Measurements from ENCODE around the gene BRI3. TPM values are rescaled to one million over a fixed set of nuclear protein-coding genes. Genes with fewer than 3 reads are reported as not detected.

BRI3 gene
- total RNA-seq, 1 experiment from 2014 or later = 344 TPM

GRCh38 chr7:98335411-98335977, 54.0 kb downstream of the BRI3 start:
- CTCF ChIA-PET = no interaction called here
- in situ Hi-C loops (cut with HindIII; ENCODE audit: low pct_unique_long_range_greater_than_20kb, low sequenced_read_pairs) = no loop called here

GRCh38 chr7:98338441-98338840, 57.0 kb downstream of the BRI3 start:
- no peaks in the 10 kb centered on the region for H3K27me3 ChIP-seq (ENCODE audit: control insufficient read depth, insufficient read depth, low read length)
- no peaks in the 10 kb centered on the region for H3K36me3 ChIP-seq (ENCODE audit: control insufficient read depth, insufficient read depth, low read length)
- ATAC-seq (no peak), DNase-seq (ENCODE audit: low read depth, low spot score) (no peak)
- no peak overlapping the region for H3K4me3 ChIP-seq (ENCODE audit: low read depth in 2 of 2, low read length in 2 of 2)
- TF ChIP-seq, protein P1, sequence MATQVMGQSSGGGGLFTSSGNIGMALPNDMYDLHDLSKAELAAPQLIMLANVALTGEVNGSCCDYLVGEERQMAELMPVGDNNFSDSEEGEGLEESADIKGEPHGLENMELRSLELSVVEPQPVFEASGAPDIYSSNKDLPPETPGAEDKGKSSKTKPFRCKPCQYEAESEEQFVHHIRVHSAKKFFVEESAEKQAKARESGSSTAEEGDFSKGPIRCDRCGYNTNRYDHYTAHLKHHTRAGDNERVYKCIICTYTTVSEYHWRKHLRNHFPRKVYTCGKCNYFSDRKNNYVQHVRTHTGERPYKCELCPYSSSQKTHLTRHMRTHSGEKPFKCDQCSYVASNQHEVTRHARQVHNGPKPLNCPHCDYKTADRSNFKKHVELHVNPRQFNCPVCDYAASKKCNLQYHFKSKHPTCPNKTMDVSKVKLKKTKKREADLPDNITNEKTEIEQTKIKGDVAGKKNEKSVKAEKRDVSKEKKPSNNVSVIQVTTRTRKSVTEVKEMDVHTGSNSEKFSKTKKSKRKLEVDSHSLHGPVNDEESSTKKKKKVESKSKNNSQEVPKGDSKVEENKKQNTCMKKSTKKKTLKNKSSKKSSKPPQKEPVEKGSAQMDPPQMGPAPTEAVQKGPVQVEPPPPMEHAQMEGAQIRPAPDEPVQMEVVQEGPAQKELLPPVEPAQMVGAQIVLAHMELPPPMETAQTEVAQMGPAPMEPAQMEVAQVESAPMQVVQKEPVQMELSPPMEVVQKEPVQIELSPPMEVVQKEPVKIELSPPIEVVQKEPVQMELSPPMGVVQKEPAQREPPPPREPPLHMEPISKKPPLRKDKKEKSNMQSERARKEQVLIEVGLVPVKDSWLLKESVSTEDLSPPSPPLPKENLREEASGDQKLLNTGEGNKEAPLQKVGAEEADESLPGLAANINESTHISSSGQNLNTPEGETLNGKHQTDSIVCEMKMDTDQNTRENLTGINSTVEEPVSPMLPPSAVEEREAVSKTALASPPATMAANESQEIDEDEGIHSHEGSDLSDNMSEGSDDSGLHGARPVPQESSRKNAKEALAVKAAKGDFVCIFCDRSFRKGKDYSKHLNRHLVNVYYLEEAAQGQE (IDR thresholded peaks at IDR 0.05; ENCODE audit: insufficient read depth in 1 of 2, low read depth in 2 of 2, low read length in 1 of 2) = no peak
- TF ChIP-seq, protein P2, sequence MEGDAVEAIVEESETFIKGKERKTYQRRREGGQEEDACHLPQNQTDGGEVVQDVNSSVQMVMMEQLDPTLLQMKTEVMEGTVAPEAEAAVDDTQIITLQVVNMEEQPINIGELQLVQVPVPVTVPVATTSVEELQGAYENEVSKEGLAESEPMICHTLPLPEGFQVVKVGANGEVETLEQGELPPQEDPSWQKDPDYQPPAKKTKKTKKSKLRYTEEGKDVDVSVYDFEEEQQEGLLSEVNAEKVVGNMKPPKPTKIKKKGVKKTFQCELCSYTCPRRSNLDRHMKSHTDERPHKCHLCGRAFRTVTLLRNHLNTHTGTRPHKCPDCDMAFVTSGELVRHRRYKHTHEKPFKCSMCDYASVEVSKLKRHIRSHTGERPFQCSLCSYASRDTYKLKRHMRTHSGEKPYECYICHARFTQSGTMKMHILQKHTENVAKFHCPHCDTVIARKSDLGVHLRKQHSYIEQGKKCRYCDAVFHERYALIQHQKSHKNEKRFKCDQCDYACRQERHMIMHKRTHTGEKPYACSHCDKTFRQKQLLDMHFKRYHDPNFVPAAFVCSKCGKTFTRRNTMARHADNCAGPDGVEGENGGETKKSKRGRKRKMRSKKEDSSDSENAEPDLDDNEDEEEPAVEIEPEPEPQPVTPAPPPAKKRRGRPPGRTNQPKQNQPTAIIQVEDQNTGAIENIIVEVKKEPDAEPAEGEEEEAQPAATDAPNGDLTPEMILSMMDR (IDR thresholded peaks at IDR 0.05) = no peak
- no peak for TF ChIP-seq SIN3A (IDR thresholded peaks at IDR 0.05; ENCODE audit: borderline replicate concordance, insufficient read depth, low read depth, low read length)
- TF ChIP-seq POLR2AphosphoS5 (IDR thresholded peaks at IDR 0.05; ENCODE audit: low read depth, low read length) = no peak
- no peak for TF ChIP-seq TCF7L2 (IDR thresholded peaks at IDR 0.05; ENCODE audit: low read depth, low read length)
- ChIA-PET CTCF (no interaction called here), POLR2A (no interaction called here)
- no TSS peak for BruUV-seq (replicated peaks)
- H3K4me1 ChIP-seq (ENCODE audit: control insufficient read depth, insufficient read depth, low read length) = peaks cover 14% of the 10 kb centered on the region
- no peak overlapping the region for H3K27ac ChIP-seq (ENCODE audit: low read length)
- intact Hi-C loops (cut with micrococcal nuclease; ENCODE audit: unreplicated experiment) = no loop called here
- in situ Hi-C loops (cut with HindIII; ENCODE audit: low pct_unique_long_range_greater_than_20kb, low sequenced_read_pairs) = no loop called here
- H3K9me3 ChIP-seq (ENCODE audit: control insufficient read depth, insufficient read depth, low read depth, low read length) = no peaks in the 10 kb centered on the region

More at GRCh38 chr7:98335411-98335977, 54.0 kb downstream of the BRI3 start:
- Histone ChIP-seq H3K9me3 (ENCODE audit: control insufficient read depth, insufficient read depth, low read depth, low read length) (no peaks in the 10 kb centered on the region), H3K36me3 (ENCODE audit: control insufficient read depth, insufficient read depth, low read length) (no peaks in the 10 kb centered on the region), H3K4me1 (ENCODE audit: control insufficient read depth, insufficient read depth, low read length) (peaks cover 4% of the 10 kb centered on the region), H3K27me3 (ENCODE audit: control insufficient read depth, insufficient read depth, low read length) (no peaks in the 10 kb centered on the region), H3K4me3 (ENCODE audit: low read depth in 2 of 2, low read length in 2 of 2) (no peak overlapping the region), H3K27ac (ENCODE audit: low read length) (no peak overlapping the region)
- TF ChIP-seq, protein P1 (IDR thresholded peaks at IDR 0.05; ENCODE audit: insufficient read depth in 1 of 2, low read depth in 2 of 2, low read length in 1 of 2) = no peak
- TF ChIP-seq SIN3A (IDR thresholded peaks at IDR 0.05; ENCODE audit: borderline replicate concordance, insufficient read depth, low read depth, low read length) (no peak), TCF7L2 (IDR thresholded peaks at IDR 0.05; ENCODE audit: low read depth, low read length) (no peak), POLR2AphosphoS5 (IDR thresholded peaks at IDR 0.05; ENCODE audit: low read depth, low read length) (no peak)
- TF ChIP-seq, protein P2 (IDR thresholded peaks at IDR 0.05) = no peak
- no TSS peak for BruUV-seq (replicated peaks)
- intact Hi-C loops (cut with micrococcal nuclease; ENCODE audit: unreplicated experiment) = no loop called here
- DNase-seq (ENCODE audit: low read depth, low spot score) (no peak), ATAC-seq (no peak)
- POLR2A ChIA-PET = no interaction called here
